Endothelial cell of umbilical vein (primary cell): Measurements from ENCODE around the gene PFAS. TPM values are rescaled to one million over a fixed set of nuclear protein-coding genes. Genes with fewer than 3 reads are reported as not detected.

Source experiments
- BruUV-seq: library from RNA; stranded (reverse); fragments of 400-500 nt; replicated peaks from 2 replicates; lab custom pipeline; 2021; lab: Mats Ljungman, UMichigan
- CTCF ChIA-PET: fragments of 300-600, 350-600 bp; sonication (Branson Sonifier 250); formaldehyde crosslinking; loops from one replicate; lab custom pipeline; 2021; ENCODE audit warnings: antibody characterized with exemption, inconsistent platforms; lab: Charles Lee
- POLR2A ChIA-PET: fragments of 300-600, 350-600 bp; sonication (Branson Sonifier 250); formaldehyde crosslinking; loops from one replicate; lab custom pipeline; 2021; ENCODE audit warnings: antibody characterized with exemption, inconsistent platforms; lab: Charles Lee
- DNase-seq: peaks from one replicate; pipeline ENCODE4 v3.0.0-alpha.2; 2011; ENCODE audit warnings: low read depth, low spot score
- FAIRE-seq: peaks from 2 replicates; lab custom pipeline; 2011; peaks lifted over from hg19 to GRCh38; lab: Jason Lieb, UNC
- H2AFZ ChIP-seq: 2 replicates; pipeline ENCODE4 v1.6.0; 2012; ENCODE audit warnings: low read depth, low read length, control low read depth, inconsistent platforms
- H3K27ac ChIP-seq: 2 replicates; pipeline ENCODE4 v1.5.1; 2011; ENCODE audit warnings: low read depth, mild to moderate bottlenecking, control low read depth, low read length, moderate library complexity; ENCODE audit not compliant: insufficient read depth
- H3K27me3 ChIP-seq, 2 experiments: 2 replicates each; pipeline versions ENCODE4 v1.6.0 to v1.6.1; 2011; ENCODE audit warnings: low read length in 2 of 2, mixed read lengths in 1 of 2; ENCODE audit not compliant: control insufficient read depth in 2 of 2, insufficient read depth in 2 of 2
- H3K36me3 ChIP-seq, 2 experiments: 2 replicates in 1 of 2; 3 replicates in 1 of 2; pipeline ENCODE4 v1.5.1; 2011; ENCODE audit warnings: low read length in 2 of 2, mild to moderate bottlenecking in 1 of 2, moderate library complexity in 1 of 2; ENCODE audit not compliant: control insufficient read depth in 2 of 2, insufficient read depth in 2 of 2; ENCODE audit errors: extremely low read depth in 1 of 2
- H3K4me1 ChIP-seq: 3 replicates; pipeline ENCODE4 v1.5.1; 2011; ENCODE audit warnings: mild to moderate bottlenecking, low read length; ENCODE audit not compliant: control insufficient read depth, insufficient read depth; ENCODE audit errors: extremely low read depth
- H3K4me2 ChIP-seq: 2 replicates; pipeline ENCODE4 v1.6.1; 2011; ENCODE audit warnings: low read length, control low read depth, mixed read lengths; ENCODE audit not compliant: insufficient read depth
- H3K4me3 ChIP-seq, 3 experiments: fragments of 200-600 bp in 1 of 3; sonication (generic), shearing (Covaris generic) in 1 of 3; replicated peaks in 1 of 3; 2 replicates each; pipeline ENCODE4 v1.5.1; 2011 to 2016; ENCODE audit warnings: control low read depth in 3 of 3, low read length in 3 of 3, mild to moderate bottlenecking in 2 of 3, inconsistent platforms in 1 of 3, low read depth in 1 of 3, moderate library complexity in 1 of 3; ENCODE audit not compliant: insufficient read depth in 1 of 3
- H3K79me2 ChIP-seq: 2 replicates; pipeline ENCODE4 v1.6.0; 2012; ENCODE audit warnings: low read length, inconsistent platforms; ENCODE audit not compliant: control insufficient read depth, insufficient read depth
- H3K9ac ChIP-seq: replicated peaks from 2 replicates; pipeline ENCODE3; 2011; ENCODE audit warnings: low read length, control low read depth; ENCODE audit not compliant: insufficient read depth; ENCODE audit errors: extremely low read depth
- H3K9me1 ChIP-seq: replicated peaks from 3 replicates; pipeline ENCODE4 v1.6.0; 2011; ENCODE audit warnings: mild to moderate bottlenecking, low read length; ENCODE audit not compliant: control insufficient read depth, insufficient read depth; ENCODE audit errors: extremely low read depth
- H3K9me3 ChIP-seq: replicated peaks from 2 replicates; pipeline ENCODE4 v1.5.1; 2012; ENCODE audit warnings: low read length, inconsistent platforms; ENCODE audit not compliant: control insufficient read depth, insufficient read depth
- H4K20me1 ChIP-seq: replicated peaks from 2 replicates; pipeline ENCODE3; 2011; ENCODE audit warnings: mild to moderate bottlenecking, low read length; ENCODE audit not compliant: control insufficient read depth, insufficient read depth; ENCODE audit errors: extremely low read depth
- EZH2 ChIP-seq: IDR thresholded peaks from 2 replicates; pipeline ENCODE4 v1.6.1; 2012; ENCODE audit warnings: borderline replicate concordance, low read depth, mild to moderate bottlenecking, moderate library complexity, low read length, inconsistent platforms; ENCODE audit not compliant: severe bottlenecking
- FOS ChIP-seq: IDR thresholded peaks from 2 replicates; pipeline ENCODE4 v1.6.1; 2011; ENCODE audit warnings: mild to moderate bottlenecking, low read length, moderate library complexity, borderline replicate concordance; ENCODE audit not compliant: insufficient read depth
- GATA2 ChIP-seq: IDR thresholded peaks from 2 replicates; pipeline ENCODE4 v1.7.0; 2011; ENCODE audit warnings: low read depth, mild to moderate bottlenecking, moderate library complexity, mixed read lengths, low read length; ENCODE audit not compliant: insufficient read length, insufficient read depth
- JUN ChIP-seq: IDR thresholded peaks from 2 replicates; pipeline ENCODE4 v1.6.1; 2011; ENCODE audit warnings: borderline replicate concordance, low read depth; ENCODE audit not compliant: insufficient read length, insufficient read depth
- MAX ChIP-seq: IDR thresholded peaks from 2 replicates; pipeline ENCODE4 v1.6.1; 2011; ENCODE audit not compliant: insufficient read depth, insufficient read length
- MYC ChIP-seq: IDR thresholded peaks from one replicate; pipeline ENCODE4 v1.6.1; 2011; ENCODE audit warnings: mild to moderate bottlenecking, low read depth, low read length
- POLR2A ChIP-seq: IDR thresholded peaks from 2 replicates; pipeline ENCODE4 v1.6.1; 2012; ENCODE audit warnings: low read depth, mild to moderate bottlenecking, control low read depth, low read length
- POLR2AphosphoS5 ChIP-seq: IDR thresholded peaks from 2 replicates; pipeline ENCODE4 v1.6.1; 2012; ENCODE audit warnings: low read depth, mild to moderate bottlenecking, control low read depth, low read length, moderate library complexity; ENCODE audit not compliant: insufficient read depth
- dilution Hi-C: fragments of 300-500 bp; cut with MboI; formaldehyde crosslinking; loops from one replicate; pipeline ENCODE4 v1.15.0; 2019; ENCODE audit warnings: low sequenced_read_pairs; ENCODE audit not compliant: extremely low pct_ligation_motif_present
- intact Hi-C: fragments of 100-400 bp; cut with micrococcal nuclease; formaldehyde crosslinking; loops from one replicate; pipeline ENCODE4 v1.10.0; 2022
- polyA plus RNA-seq, 4 experiments: library from polyadenylated mRNA; depleted of rRNA in 3 of 4; stranded (reverse) in 3 of 4; unstranded in 1 of 4; fragments of >200 nt; gene quantifications; 2 replicates each; pipeline versions ENCODE4 v1.2.1 to v1.2.3, GENCODE V29; 2011 to 2012; ENCODE audit warnings: missing spikeins in 1 of 4
- total RNA-seq: library from RNA; stranded (reverse); gene quantifications from 2 replicates; pipeline ENCODE4 v1.2.3, GENCODE V29; 2021
- TF ChIP-seq, protein P1 (sequence below), 2 donors: IDR thresholded peaks; 1 replicate in 1 of 2; 2 replicates in 1 of 2; pipeline ENCODE4 v1.5.1; 2011; ENCODE audit warnings: low read length in 2 of 2, mild to moderate bottlenecking in 2 of 2, moderate library complexity in 2 of 2, control low read depth in 1 of 2, inconsistent platforms in 1 of 2, low read depth in 1 of 2; ENCODE audit not compliant: insufficient read depth in 1 of 2; ENCODE audit errors: extremely low read depth in 1 of 2

Gene PFAS
- total and polyA plus RNA-seq, 2 donors (not counting 3 experiments of a cell fraction or from before 2014, with no cell fraction given): 34.1 to 108 TPM

GRCh38 chr17:8288336-8289102 lies 39.4 kb downstream of the PFAS start, which contains the start of gene RANGRF:
RANGRF (plus strand) TSS chr17:8288670; CDS start chr17:8288789, 119 bp downstream.
- POLR2A ChIA-PET: interaction anchor here (1.0 to 1.4 kb wide), 3 partner anchors 12 to 88 kb away, joined by 3 to 5 read pairs (median 3); partner anchors contain the start of genes CTC1 and KRABD2
- H3K9ac ChIP-seq: peak within 1 kb of the TSS; percentile 80
- no peaks in the 10 kb centered on the region for H4K20me1 ChIP-seq
- CTCF ChIA-PET: interaction anchor here (0.7 to 1.7 kb wide), 4 partner anchors 11 to 38 kb away, joined by 3 to 10 read pairs (median 4); no protein-coding TSS in a partner anchor
- peaks cover 4% of the 10 kb centered on the region for H3K79me2 ChIP-seq
- H3K4me2 ChIP-seq: peak within 1 kb of the TSS; percentile 53
- DNase-seq (peak; percentile 82), FAIRE-seq (peak; percentile 93)
- no peaks in the 10 kb centered on the region for H3K9me1 ChIP-seq
- H3K4me3 ChIP-seq: peak within 1 kb of the TSS; percentile 71 to 75 (median 74)
- BruUV-seq: TSS peak; percentile 63
- H3K27me3 ChIP-seq: no peaks in the 10 kb centered on the region
- H3K4me1 ChIP-seq: peaks cover 15% of the 10 kb centered on the region
- H3K9me3 ChIP-seq: no peaks in the 10 kb centered on the region
- peak within 1 kb of the TSS; percentile 63 for H3K27ac ChIP-seq
- intact Hi-C loops: no loop called here
- no peaks in the 10 kb centered on the region for H3K36me3 ChIP-seq
- peak within 1 kb of the TSS; percentile 91 for H2AFZ ChIP-seq
- dilution Hi-C loops: no loop called here
- no peak for TF ChIP-seq GATA2
- TF ChIP-seq POLR2AphosphoS5: peak; percentile 49
- TF ChIP-seq MAX: peak; percentile 54
- no peak for TF ChIP-seq POLR2A

GRCh38 chr17:8289103-8289397 lies 40.0 kb downstream of the PFAS start:
- CTCF ChIA-PET: interaction anchor here (0.7 to 1.7 kb wide), 4 partner anchors 11 to 37 kb away, joined by 3 to 10 read pairs (median 4); no protein-coding TSS in a partner anchor
- FAIRE-seq (no peak), DNase-seq (no peak)
- BruUV-seq: no TSS peak
- Histone ChIP-seq H2AFZ (peak overlapping the region; percentile 91), H3K36me3 (no peaks in the 10 kb centered on the region), H3K79me2 (peaks cover 4% of the 10 kb centered on the region), H3K9ac (peak overlapping the region; percentile 80), H4K20me1 (no peaks in the 10 kb centered on the region), H3K4me3 (peak overlapping the region; percentile 71 to 75 (median 74)), H3K4me1 (peaks cover 15% of the 10 kb centered on the region), H3K27ac (no peak overlapping the region), H3K9me3 (no peaks in the 10 kb centered on the region), H3K27me3 (no peaks in the 10 kb centered on the region), H3K9me1 (no peaks in the 10 kb centered on the region), H3K4me2 (peak overlapping the region; percentile 53)
- POLR2A ChIA-PET: interaction anchor here (1.0 to 1.4 kb wide), 3 partner anchors 12 to 88 kb away, joined by 3 to 5 read pairs (median 3); partner anchors contain the start of genes CTC1 and KRABD2
- dilution Hi-C loops: no loop called here
- TF ChIP-seq GATA2: no peak
- no peak for TF ChIP-seq MYC
- TF ChIP-seq JUN: no peak
- TF ChIP-seq FOS: no peak
- no peak for TF ChIP-seq MAX
- no peak for TF ChIP-seq POLR2AphosphoS5
- TF ChIP-seq, protein P1, sequence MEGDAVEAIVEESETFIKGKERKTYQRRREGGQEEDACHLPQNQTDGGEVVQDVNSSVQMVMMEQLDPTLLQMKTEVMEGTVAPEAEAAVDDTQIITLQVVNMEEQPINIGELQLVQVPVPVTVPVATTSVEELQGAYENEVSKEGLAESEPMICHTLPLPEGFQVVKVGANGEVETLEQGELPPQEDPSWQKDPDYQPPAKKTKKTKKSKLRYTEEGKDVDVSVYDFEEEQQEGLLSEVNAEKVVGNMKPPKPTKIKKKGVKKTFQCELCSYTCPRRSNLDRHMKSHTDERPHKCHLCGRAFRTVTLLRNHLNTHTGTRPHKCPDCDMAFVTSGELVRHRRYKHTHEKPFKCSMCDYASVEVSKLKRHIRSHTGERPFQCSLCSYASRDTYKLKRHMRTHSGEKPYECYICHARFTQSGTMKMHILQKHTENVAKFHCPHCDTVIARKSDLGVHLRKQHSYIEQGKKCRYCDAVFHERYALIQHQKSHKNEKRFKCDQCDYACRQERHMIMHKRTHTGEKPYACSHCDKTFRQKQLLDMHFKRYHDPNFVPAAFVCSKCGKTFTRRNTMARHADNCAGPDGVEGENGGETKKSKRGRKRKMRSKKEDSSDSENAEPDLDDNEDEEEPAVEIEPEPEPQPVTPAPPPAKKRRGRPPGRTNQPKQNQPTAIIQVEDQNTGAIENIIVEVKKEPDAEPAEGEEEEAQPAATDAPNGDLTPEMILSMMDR (IDR thresholded peaks at IDR 0.05; ENCODE audit: extremely low read depth in 1 of 2, insufficient read depth in 1 of 2, low read depth in 1 of 2, low read length in 2 of 2): no peak
- no peak for TF ChIP-seq POLR2A
- no peak for TF ChIP-seq EZH2
- intact Hi-C loops: no loop called here
